Measurements from ENCODE around the gene RXRA.

Gene RXRA

GRCh38 chr9:134341929-134342745 lies 15.9 kb downstream of the RXRA start:
- CTCF ChIA-PET, result no interaction called here
- DNase-seq (ENCODE audit: extremely low spot score), result no peak
- no peak for TF ChIP-seq FOXK2 (IDR thresholded peaks at IDR 0.05)
- TF ChIP-seq, protein P1, sequence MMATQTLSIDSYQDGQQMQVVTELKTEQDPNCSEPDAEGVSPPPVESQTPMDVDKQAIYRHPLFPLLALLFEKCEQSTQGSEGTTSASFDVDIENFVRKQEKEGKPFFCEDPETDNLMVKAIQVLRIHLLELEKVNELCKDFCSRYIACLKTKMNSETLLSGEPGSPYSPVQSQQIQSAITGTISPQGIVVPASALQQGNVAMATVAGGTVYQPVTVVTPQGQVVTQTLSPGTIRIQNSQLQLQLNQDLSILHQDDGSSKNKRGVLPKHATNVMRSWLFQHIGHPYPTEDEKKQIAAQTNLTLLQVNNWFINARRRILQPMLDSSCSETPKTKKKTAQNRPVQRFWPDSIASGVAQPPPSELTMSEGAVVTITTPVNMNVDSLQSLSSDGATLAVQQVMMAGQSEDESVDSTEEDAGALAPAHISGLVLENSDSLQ (IDR thresholded peaks at IDR 0.05), result no peak
- TF ChIP-seq L3MBTL2 (conservative IDR thresholded peaks at IDR 0.05), result no peak
- TF ChIP-seq ZNF384 (IDR thresholded peaks at IDR 0.05), result no peak
- TF ChIP-seq FOXA1 (IDR thresholded peaks at IDR 0.05), result no peak
- TF ChIP-seq ARNT (IDR thresholded peaks at IDR 0.05), result no peak
- TF ChIP-seq FOXM1 (IDR thresholded peaks at IDR 0.05; ENCODE audit: borderline replicate concordance), result no peak
- no peak for TF ChIP-seq SUZ12 (IDR thresholded peaks at IDR 0.05)
- TF ChIP-seq CTBP1 (IDR thresholded peaks at IDR 0.05; ENCODE audit: borderline replicate concordance), result no peak
- no peak for TF ChIP-seq HDGF (IDR thresholded peaks at IDR 0.05; ENCODE audit: borderline replicate concordance)
- no peak for TF ChIP-seq BHLHE40 (IDR thresholded peaks at IDR 0.05; ENCODE audit: borderline replicate concordance)
- TF ChIP-seq SP1 (IDR thresholded peaks at IDR 0.05), result no peak
- TF ChIP-seq ELF4 (IDR thresholded peaks at IDR 0.05), result no peak
- TF ChIP-seq NFRKB (IDR thresholded peaks at IDR 0.05), result no peak
- no peak for TF ChIP-seq TARDBP (IDR thresholded peaks at IDR 0.05)
- no peak for TF ChIP-seq LEF1 (IDR thresholded peaks at IDR 0.05; ENCODE audit: borderline replicate concordance)
- POLR2A ChIA-PET, result no interaction called here

- no peak for TF ChIP-seq TARDBP (IDR thresholded peaks at IDR 0.05)
- TF ChIP-seq LEF1 (IDR thresholded peaks at IDR 0.05; ENCODE audit: borderline replicate concordance), result no peak
- TF ChIP-seq, protein P1 (IDR thresholded peaks at IDR 0.05), result no peak
- TF ChIP-seq FOXA1 (IDR thresholded peaks at IDR 0.05), result no peak
- no peak for TF ChIP-seq SUZ12 (IDR thresholded peaks at IDR 0.05)
- no peak for TF ChIP-seq L3MBTL2 (conservative IDR thresholded peaks at IDR 0.05)
- CTCF ChIA-PET, result no interaction called here
- DNase-seq (ENCODE audit: extremely low spot score), result no peak
- POLR2A ChIA-PET, result no interaction called here
Observed at GRCh38 chr9:134342746-134343115, 16.5 kb downstream of the RXRA start.

GRCh38 chr9:134343637-134344036 lies 17.4 kb downstream of the RXRA start:
- CTCF ChIA-PET, result no interaction called here
- no peak for DNase-seq (ENCODE audit: extremely low spot score)
- TF ChIP-seq ELF4 (IDR thresholded peaks at IDR 0.05) (no peak), L3MBTL2 (conservative IDR thresholded peaks at IDR 0.05) (no peak), SP1 (IDR thresholded peaks at IDR 0.05) (no peak), NFRKB (IDR thresholded peaks at IDR 0.05) (no peak), FOXK2 (IDR thresholded peaks at IDR 0.05) (no peak)
- POLR2A ChIA-PET, result no interaction called here

- no peak for DNase-seq (ENCODE audit: extremely low spot score)
- no peak for TF ChIP-seq TARDBP (IDR thresholded peaks at IDR 0.05)
- ChIA-PET POLR2A (no interaction called here), CTCF (no interaction called here)
Observed at GRCh38 chr9:134344068-134344799, 18.0 kb downstream of the RXRA start.

GRCh38 chr9:134344800-134345310 lies 18.6 kb downstream of the RXRA start:
- ChIA-PET CTCF (interaction anchor here (0.6 kb wide), 1 partner anchor 1536 kb away, joined by 3 read pairs; no protein-coding TSS in a partner anchor), POLR2A (no interaction called here)
- no peak for TF ChIP-seq ZNF384 (IDR thresholded peaks at IDR 0.05)
- no peak for TF ChIP-seq ELF4 (IDR thresholded peaks at IDR 0.05)
- DNase-seq (ENCODE audit: extremely low spot score), result no peak

DNA sequence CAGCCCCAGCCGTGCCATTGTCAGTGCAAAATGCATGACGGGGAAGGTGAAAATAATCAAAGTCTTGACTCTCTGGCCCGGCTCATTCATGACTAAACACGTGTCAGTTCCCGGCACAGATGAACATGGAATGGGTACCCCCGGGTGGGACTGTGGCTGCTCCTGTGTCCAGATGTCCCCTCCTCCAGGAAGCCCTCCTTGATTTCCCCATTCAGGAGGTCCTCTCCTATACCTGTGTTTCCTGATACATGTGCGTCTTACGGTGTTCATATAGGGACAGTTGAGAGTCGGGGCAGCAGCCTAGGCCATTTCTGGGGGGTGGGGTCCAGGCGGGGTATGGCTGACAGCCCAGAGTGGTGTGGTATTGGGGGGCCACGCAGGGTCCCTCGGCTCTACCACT lies 19.5 kb downstream of the RXRA start:
- DNase-seq (ENCODE audit: extremely low spot score), result no peak
- POLR2A ChIA-PET, result no interaction called here
- TF ChIP-seq FOXM1 (IDR thresholded peaks at IDR 0.05; ENCODE audit: borderline replicate concordance) (no peak), SP1 (IDR thresholded peaks at IDR 0.05) (no peak), ARNT (IDR thresholded peaks at IDR 0.05) (no peak), L3MBTL2 (conservative IDR thresholded peaks at IDR 0.05) (no peak), BHLHE40 (IDR thresholded peaks at IDR 0.05; ENCODE audit: borderline replicate concordance) (no peak), HDGF (IDR thresholded peaks at IDR 0.05; ENCODE audit: borderline replicate concordance) (no peak), ELF4 (IDR thresholded peaks at IDR 0.05) (no peak), CTBP1 (IDR thresholded peaks at IDR 0.05; ENCODE audit: borderline replicate concordance) (no peak), FOXA1 (IDR thresholded peaks at IDR 0.05) (no peak), NFRKB (IDR thresholded peaks at IDR 0.05) (no peak), TARDBP (IDR thresholded peaks at IDR 0.05) (no peak), ZNF384 (IDR thresholded peaks at IDR 0.05) (no peak), LEF1 (IDR thresholded peaks at IDR 0.05; ENCODE audit: borderline replicate concordance) (no peak)
- TF ChIP-seq, protein P1 (IDR thresholded peaks at IDR 0.05), result no peak
- CTCF ChIA-PET, result no interaction called here
